NT2/D1 (cell line): ENCODE data around the gene GLIPR1L1.

Experiments
- DNase-seq: peaks from one replicate; pipeline ENCODE4 v3.0.0-alpha.2; 2011; ENCODE audit warnings: low read depth, low spot score
- H3K27me3 ChIP-seq: 2 replicates; pipeline ENCODE4 v1.6.0; 2011; ENCODE audit warnings: mild to moderate bottlenecking; ENCODE audit not compliant: insufficient read length, insufficient read depth
- H3K36me3 ChIP-seq: 2 replicates; pipeline ENCODE4 v1.6.1; 2011; ENCODE audit warnings: mild to moderate bottlenecking, low read length, mixed read lengths; ENCODE audit not compliant: insufficient read depth, insufficient read length
- H3K4me1 ChIP-seq: 2 replicates; pipeline ENCODE4 v1.5.1; 2011; ENCODE audit not compliant: insufficient read depth, insufficient read length
- H3K4me3 ChIP-seq: 2 replicates; pipeline ENCODE4 v1.5.1; 2011; ENCODE audit warnings: low read depth; ENCODE audit not compliant: insufficient read length
- H3K9ac ChIP-seq: 2 replicates; pipeline ENCODE4 v1.6.0; 2011; ENCODE audit warnings: low read depth; ENCODE audit not compliant: insufficient read length
- H3K9me3 ChIP-seq: 2 replicates; pipeline ENCODE4 v1.5.1; 2011; ENCODE audit warnings: mild to moderate bottlenecking, low read length; ENCODE audit not compliant: insufficient read depth
- SUZ12 ChIP-seq: IDR thresholded peaks from 2 replicates; pipeline ENCODE4 v1.6.1; 2011; ENCODE audit not compliant: insufficient read length, insufficient read depth; ENCODE audit errors: extremely low read depth
- YY1 ChIP-seq: IDR thresholded peaks from 2 replicates; pipeline ENCODE4 v1.6.1; 2011; ENCODE audit not compliant: insufficient read length, insufficient read depth
- ZNF274 ChIP-seq: IDR thresholded peaks from 2 replicates; pipeline ENCODE4 v1.6.1; 2011; ENCODE audit warnings: mild to moderate bottlenecking, low read depth, low read length

Gene GLIPR1L1

DNA sequence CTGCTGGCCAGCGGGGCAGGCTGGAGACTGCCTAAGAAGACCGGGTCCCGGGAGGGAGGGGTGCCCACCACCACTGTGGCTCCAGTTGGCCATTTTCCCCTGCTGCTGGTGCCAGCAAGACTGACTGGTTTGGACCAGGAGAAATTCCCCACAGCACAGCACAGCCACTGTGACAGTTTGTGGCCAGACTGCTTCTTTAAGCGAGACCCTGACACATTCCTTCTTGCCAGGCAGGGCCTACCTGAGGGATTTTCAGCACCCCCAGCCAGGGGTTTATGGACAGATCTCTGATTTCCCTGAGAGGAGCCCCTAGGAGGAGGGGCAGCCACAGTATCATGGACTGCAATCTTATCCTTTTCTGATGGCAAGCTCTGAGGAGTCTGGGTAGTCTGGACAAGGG is 15.5 kb downstream of the GLIPR1L1 start:
- DNase-seq: no peak
- H3K9ac ChIP-seq: no peak overlapping the region
- H3K9me3 ChIP-seq: 0 out of 2 replicates have a peak, but pooled peaks cover 4% of the 10 kb centered on the region
- H3K4me1 ChIP-seq: no peaks in the 10 kb centered on the region
- H3K36me3 ChIP-seq: no peaks in the 10 kb centered on the region
- H3K27me3 ChIP-seq: no peaks in the 10 kb centered on the region
- TF ChIP-seq YY1: no peak
- H3K4me3 ChIP-seq: no peak overlapping the region

- H3K9ac ChIP-seq: no peak overlapping the region
- H3K36me3 ChIP-seq: no peaks in the 10 kb centered on the region
- TF ChIP-seq YY1 (no peak), ZNF274 (no peak), SUZ12 (no peak)
- no peak overlapping the region for H3K4me3 ChIP-seq
- H3K27me3 ChIP-seq: no peaks in the 10 kb centered on the region
- no peak for DNase-seq
- no peaks in the 10 kb centered on the region for H3K4me1 ChIP-seq
- H3K9me3 ChIP-seq: 0 out of 2 replicates have a peak, but pooled peaks cover 8% of the 10 kb centered on the region
Observed at GRCh38 chr12:75350413-75350812, 15.9 kb downstream of the GLIPR1L1 start.

- DNase-seq: no peak
- Histone ChIP-seq H3K4me1 (no peaks in the 10 kb centered on the region), H3K4me3 (no peak overlapping the region), H3K9ac (no peak overlapping the region), H3K36me3 (no peaks in the 10 kb centered on the region), H3K27me3 (no peaks in the 10 kb centered on the region), H3K9me3 (peaks cover 18% of the 10 kb centered on the region)
- TF ChIP-seq YY1: no peak
- TF ChIP-seq SUZ12: no peak
- TF ChIP-seq ZNF274: no peak
Observed at GRCh38 chr12:75354011-75354410, 19.5 kb downstream of the GLIPR1L1 start.

- TF ChIP-seq SUZ12: no peak
- H3K9ac ChIP-seq: no peak overlapping the region
- H3K4me1 ChIP-seq: no peaks in the 10 kb centered on the region
- peaks cover 45% of the 10 kb centered on the region for H3K9me3 ChIP-seq
- no peak overlapping the region for H3K4me3 ChIP-seq
- H3K36me3 ChIP-seq: no peaks in the 10 kb centered on the region
- no peaks in the 10 kb centered on the region for H3K27me3 ChIP-seq
- DNase-seq: no peak
Observed at GRCh38 chr12:75360920-75361319, 26.4 kb downstream of the GLIPR1L1 start.

GRCh38 chr12:75361408-75361807 is 26.9 kb downstream of the GLIPR1L1 start:
- H3K4me1 ChIP-seq: no peaks in the 10 kb centered on the region
- no peak overlapping the region for H3K9ac ChIP-seq
- H3K4me3 ChIP-seq: no peak overlapping the region
- TF ChIP-seq YY1: no peak
- no peak for TF ChIP-seq SUZ12
- no peak for TF ChIP-seq ZNF274
- no peak for DNase-seq
- no peaks in the 10 kb centered on the region for H3K36me3 ChIP-seq
- peaks cover 40% of the 10 kb centered on the region for H3K9me3 ChIP-seq
- no peaks in the 10 kb centered on the region for H3K27me3 ChIP-seq

- DNase-seq: no peak
- Histone ChIP-seq H3K9me3 (peaks cover 51% of the 10 kb centered on the region), H3K27me3 (no peaks in the 10 kb centered on the region), H3K4me3 (no peak overlapping the region), H3K9ac (no peak overlapping the region), H3K36me3 (peaks cover 3% of the 10 kb centered on the region), H3K4me1 (no peaks in the 10 kb centered on the region)
- TF ChIP-seq YY1: no peak
- TF ChIP-seq SUZ12: no peak
- no peak for TF ChIP-seq ZNF274
Observed at GRCh38 chr12:75364919-75365318, 30.4 kb downstream of the GLIPR1L1 start.

- peak; percentile 46 for DNase-seq
- Histone ChIP-seq H3K4me3 (peak overlapping the region; percentile 29), H3K9ac (peak overlapping the region; percentile 52), H3K36me3 (peaks cover 17% of the 10 kb centered on the region), H3K4me1 (no peaks in the 10 kb centered on the region), H3K27me3 (no peaks in the 10 kb centered on the region), H3K9me3 (peaks cover 43% of the 10 kb centered on the region)
- TF ChIP-seq ZNF274 (no peak), SUZ12 (no peak), YY1 (no peak)
Observed at GRCh38 chr12:75366629-75367028, 32.2 kb downstream of the GLIPR1L1 start.

GRCh38 chr12:75374971-75375370 is 40.5 kb downstream of the GLIPR1L1 start:
- DNase-seq: no peak
- H3K4me1 ChIP-seq: no peaks in the 10 kb centered on the region
- H3K36me3 ChIP-seq: peaks cover 16% of the 10 kb centered on the region
- H3K27me3 ChIP-seq: no peaks in the 10 kb centered on the region
- no peak for TF ChIP-seq ZNF274
- no peak for TF ChIP-seq YY1
- TF ChIP-seq SUZ12: no peak
- peaks cover 13% of the 10 kb centered on the region for H3K9me3 ChIP-seq
- no peak overlapping the region for H3K9ac ChIP-seq
- H3K4me3 ChIP-seq: no peak overlapping the region
